HG02588 (cell line): ENCODE results near the gene SCAI.
"Not testable (repeated sequence)": the region's sequence is repeated elsewhere in the genome, so short reads cannot be mapped to it uniquely, and the experiment has no call there.

Experiments
- ATAC-seq: cut with Tn5 transposase; IDR thresholded peaks from one replicate; pipeline ENCODE4 v1.9.1; 2021; ENCODE audit warnings: mild to moderate bottlenecking, moderate library complexity; ENCODE audit not compliant: unreplicated experiment

SCAI gene

DNA sequence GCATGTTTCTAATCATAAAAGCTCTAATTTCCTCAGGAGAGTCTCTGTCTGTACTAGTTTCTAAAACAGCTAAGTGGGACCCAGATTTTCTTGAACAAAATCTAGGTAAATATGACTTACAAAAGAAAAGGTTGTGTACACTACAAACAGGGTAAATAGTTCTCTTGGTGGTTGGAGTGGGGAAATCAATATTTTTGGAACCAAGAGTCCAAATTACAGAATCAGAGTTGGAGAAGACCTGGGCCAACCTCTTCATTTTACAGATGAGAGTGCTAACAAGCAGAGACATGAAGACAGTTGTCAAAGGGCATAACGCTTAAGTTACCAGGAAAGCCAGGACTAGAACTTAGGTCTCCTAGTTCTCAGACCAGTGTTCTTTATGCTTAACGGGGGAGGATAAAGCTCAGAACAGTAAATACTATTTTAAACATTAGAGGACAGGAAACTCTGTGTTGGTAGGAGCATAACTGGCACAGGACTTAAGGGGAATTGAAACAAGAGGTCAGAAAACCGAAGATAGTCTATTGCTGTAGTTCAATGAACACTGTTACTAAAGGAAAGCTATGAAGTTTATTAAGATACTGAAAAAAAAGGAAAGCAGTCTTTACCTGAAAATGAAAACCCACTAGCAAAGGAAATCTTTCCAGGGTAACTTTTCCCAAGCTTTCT is 193.1 kb downstream of the SCAI start:
- no peak for ATAC-seq

DNA sequence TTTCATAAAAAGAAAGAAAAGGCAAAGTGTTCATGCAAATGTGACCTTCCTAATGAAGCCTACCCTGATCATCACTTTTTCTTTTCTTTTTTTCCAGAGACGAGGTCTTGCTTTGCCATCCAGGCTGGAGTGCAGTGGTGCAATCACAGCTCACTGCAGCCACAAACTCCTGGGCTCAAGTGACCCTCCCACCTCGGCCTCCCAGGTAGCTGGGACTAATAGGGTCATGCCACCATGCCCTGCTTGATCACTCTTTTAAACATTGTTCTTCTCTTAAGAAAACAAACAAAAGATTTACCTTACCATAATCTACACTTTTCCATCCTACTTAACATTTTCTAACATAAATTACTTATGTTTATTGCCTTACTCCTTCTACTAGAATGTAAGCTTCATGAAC is 193.9 kb downstream of the SCAI start:
- no peak for ATAC-seq

DNA sequence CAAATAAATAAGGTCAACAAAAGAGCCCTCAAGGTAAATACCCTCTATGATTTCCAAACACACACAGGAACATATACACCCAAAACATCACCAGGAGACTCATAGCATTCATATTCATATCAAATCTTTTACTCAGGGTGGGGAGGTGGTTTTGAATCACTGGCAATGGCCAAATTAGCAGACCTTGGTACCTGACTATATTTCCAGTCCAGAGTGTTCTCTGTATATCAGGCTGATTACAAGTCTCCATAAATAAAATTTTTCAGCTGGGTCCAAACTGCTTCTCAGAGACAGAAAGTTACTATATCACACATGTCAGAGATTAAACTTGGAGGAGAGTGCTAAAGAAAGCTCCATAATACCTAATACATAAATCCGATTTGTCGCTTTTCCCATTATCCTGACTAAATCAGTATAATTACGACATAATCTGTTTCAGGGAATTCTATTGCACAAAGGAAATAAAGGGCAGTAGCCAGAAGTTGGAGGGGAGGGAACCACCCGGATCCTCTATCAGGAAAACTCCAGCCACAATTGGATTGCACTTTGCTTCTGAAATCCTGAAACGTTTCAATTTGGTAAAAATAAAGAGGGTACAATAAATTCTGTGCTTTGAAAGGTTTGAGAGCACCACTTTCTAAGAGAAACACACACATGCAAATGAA is 195.5 kb downstream of the SCAI start:
- no peak for ATAC-seq

DNA sequence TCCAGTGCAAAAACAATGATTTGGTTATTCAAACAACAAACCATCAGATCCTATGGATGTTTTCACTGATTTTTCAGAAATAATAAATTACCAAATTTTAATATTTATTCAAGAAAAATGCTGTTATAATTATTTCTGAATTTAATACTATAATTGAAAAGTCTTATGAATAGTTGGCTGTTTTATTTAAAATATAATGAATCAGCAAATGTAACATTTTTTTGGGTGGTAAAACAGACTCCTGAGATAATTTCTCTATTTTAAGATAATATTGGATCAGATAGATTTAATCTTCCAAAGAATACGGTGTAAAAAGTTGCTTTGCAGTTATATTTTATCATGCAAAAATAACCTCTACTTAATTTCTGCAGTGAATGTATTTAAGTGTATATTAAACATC is 197.2 kb downstream of the SCAI start:
- ATAC-seq = no peak

DNA sequence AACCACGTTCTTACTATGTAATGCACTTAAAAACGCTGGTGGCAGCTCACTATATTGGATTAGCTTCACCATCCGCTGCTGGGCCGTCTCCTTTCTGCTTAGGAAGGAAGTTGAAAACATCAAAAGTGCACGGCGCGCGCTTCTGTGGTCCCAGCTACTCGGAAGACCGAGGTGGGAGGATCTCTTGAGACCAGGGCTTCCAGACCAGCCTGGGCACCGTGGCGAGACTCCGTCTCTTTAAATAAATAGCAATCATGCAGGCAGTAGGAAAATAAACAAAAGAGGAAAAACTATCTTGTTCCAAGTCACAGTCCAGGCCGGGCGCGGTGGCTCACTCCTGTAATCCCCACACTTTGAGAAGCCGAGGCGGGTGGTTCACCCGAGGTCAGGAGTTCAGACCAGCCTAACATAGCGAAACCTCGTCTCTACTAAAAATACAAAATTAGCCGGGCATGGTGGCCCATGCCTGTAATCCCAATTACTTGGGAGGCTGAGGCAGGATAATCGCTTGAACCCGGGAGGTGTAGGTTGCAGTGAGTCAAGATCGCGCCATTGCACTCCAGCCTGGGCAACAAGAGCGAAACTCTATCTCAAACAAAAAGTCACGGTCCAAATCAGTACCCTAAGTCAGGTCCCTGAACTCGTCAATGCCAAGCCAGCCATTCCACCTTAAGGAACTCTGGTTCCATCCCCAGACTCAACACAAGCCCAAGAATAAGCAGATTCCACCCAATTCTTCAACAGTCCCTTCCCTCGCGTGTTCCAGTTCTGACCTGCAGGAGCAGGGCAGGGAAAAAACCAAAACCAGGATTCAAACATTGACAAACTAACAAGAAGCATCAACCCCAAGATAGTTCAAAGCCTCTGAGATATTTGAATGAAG is 201.4 kb downstream of the SCAI start:
- peak; percentile 16 for ATAC-seq

DNA sequence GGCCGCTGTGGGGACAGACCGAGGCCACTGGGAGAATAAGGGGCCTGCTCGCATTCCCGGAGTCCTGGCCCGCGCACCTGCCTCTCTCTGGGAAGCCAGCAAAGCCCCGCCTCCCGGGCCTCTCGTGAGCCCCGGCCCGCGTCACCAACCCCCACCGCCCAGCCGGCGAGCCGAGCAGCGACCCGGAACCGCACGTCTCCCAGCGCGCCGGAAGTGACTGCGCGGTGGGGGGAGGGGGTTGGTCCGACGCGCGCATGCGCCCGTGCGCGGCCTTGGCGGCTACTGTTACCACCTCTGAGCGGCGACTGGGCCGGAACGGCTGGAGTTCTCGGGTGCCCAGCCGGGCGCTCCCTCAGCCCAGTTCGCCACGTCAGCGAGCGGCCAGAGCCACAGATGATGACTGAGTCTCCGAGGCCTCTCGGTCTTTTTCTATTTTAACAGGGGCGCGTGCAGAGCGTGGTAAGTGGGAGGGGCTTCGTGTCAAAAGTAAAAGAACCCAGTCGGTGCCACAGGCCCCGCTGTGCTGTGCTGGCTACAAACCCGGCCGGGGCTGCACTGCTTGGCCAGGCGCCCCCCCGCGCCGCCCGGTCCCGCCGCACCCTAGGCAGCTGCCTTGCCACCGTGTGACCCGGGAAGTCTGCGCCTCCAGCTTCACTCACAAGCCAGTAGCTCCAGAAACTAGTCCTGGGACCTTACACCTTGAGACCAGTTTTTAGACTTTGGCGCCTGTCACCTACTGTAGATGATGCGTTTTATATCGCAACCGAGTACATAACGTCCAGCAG is 202.2 kb downstream of the SCAI start, which contains the start of gene GOLGA1:
TSS of gene GOLGA1 (minus strand) at position 190 of the 785 bp plus-strand sequence. CDS start 2,372 bp downstream, outside the sequence.
- peak; percentile 84 for ATAC-seq

DNA sequence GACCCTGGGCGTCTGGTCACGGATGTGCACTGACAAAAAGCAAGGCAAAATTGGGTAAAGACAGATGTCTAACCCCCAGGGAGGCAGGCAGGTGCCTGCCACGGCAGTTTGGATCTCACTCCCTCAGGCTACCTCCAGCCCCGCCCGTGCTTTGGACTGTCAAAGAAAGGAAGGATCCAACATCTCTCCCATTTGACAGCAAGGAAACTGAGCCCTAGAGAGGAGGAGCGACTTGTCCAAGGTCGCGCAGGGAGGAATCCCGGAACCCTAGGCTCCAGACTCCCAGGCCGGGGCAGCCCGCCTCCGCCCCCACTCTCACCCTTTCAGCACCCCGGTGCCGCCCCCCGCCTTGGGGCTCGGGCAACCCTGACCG is 202.8 kb downstream of the SCAI start:
- ATAC-seq = peak; percentile 29

DNA sequence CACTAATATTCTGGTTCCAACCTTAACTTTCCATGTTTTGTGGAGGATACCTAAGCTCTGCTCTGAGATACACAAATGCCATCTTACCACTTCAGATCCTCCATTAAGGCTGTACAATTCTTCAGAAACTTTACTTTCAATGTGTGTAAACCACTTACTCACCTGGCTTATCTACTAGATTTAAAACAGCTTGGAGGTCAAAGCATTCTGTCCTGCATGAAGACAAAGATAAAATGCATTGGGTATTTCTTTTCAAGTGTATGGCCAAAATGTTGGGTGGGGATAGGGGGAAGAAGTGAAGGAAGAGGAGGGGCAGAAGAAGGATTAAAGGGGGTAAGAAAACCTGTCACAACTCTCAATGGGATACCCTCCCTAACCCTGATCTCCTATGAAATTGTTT is 203.4 kb downstream of the SCAI start:
- ATAC-seq = no peak

DNA sequence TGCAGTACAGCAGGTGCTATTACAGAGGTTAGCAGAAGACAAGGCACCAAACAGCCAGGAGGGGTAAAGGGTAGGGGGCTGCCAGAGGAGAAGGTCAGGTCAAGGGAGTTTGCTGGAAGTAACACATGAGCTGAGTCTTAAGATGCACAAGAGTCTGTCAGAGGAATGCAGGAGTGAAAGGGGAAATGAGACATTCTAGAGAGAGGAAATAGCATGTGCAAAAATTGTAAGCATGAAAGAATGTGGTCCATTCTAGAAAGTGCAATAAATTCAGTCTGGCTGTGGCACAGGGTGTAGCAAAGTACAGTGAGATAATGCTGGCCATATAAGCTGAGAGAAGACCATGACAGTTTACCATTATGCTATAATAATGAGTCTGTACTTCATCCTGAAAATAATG is 209.0 kb downstream of the SCAI start:
- ATAC-seq = no peak

DNA sequence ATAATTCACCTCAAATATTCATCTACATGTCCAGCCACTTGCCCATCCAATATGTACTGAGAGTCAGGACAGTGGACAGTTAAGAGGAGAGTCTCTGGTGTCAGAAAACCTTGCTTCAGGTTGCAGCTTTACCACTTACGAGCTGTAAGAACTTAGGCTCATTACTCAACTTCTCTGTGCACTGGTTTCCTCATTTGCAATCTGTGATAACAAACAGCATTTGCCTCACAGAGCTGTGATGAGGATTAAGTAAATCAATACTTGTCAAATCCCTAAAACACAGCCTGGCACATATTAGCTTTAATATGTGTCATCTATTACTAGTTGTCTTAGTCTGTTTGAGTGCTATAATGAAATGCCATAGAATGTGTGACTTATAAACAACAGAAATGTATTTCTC is 211.0 kb downstream of the SCAI start:
- ATAC-seq = no peak

DNA sequence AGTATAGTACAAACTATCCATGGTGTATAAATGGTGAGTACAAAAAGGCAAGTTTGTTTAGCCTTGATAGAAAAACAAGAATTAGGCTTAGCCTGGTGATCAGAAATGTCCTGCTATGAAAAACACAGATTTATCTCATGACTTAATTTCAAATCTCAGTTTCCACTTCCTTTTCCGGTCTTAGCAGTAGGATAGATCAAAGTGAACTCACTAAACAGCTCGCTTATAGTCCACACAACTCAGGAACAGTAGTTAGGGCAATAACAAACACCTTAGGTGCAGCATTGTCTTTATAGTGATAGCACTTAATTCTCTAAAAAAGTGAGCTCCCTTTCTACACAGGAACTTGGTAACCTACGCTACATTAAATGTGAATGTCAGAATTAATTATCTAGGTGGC is 213.9 kb downstream of the SCAI start:
- ATAC-seq = no peak

DNA sequence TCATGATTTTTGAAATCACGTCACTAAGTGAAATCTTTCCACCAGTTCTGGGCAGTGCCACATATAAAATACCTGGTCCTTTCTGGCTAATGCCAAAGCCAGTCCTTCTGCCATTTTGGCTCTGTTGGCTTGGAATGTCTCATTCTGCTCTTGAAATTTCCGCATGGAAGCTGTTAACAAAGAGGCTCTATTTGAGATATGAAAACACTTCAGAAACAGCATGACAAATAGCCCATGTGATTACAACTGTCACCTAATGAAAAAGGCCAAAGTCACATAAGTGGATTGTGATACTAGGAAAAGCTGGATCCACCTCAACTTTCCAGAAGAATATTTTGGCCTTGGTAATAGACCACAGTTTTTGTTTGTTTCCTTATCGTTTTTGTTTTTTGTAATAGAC is 215.2 kb downstream of the SCAI start:
- no peak for ATAC-seq

DNA sequence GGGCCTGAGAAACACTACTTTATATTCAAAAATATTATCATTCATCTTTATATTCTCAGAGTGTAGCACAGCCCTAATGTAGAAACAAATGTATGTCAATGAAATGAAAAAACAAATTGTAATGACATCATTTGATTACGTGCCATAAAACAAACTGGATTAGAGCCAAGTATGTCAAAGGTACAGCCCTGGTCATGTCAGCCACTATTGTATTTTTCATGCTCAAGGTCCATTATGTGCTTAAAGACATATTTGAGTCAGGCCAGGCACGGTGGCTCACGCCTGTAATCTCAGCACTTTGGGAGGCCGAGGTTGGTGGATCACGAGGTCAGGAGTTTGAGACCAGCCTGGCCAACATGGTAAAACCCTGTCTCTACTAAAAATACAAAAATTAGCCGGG is 222.9 kb downstream of the SCAI start:
- not testable (repeated sequence) for ATAC-seq

DNA sequence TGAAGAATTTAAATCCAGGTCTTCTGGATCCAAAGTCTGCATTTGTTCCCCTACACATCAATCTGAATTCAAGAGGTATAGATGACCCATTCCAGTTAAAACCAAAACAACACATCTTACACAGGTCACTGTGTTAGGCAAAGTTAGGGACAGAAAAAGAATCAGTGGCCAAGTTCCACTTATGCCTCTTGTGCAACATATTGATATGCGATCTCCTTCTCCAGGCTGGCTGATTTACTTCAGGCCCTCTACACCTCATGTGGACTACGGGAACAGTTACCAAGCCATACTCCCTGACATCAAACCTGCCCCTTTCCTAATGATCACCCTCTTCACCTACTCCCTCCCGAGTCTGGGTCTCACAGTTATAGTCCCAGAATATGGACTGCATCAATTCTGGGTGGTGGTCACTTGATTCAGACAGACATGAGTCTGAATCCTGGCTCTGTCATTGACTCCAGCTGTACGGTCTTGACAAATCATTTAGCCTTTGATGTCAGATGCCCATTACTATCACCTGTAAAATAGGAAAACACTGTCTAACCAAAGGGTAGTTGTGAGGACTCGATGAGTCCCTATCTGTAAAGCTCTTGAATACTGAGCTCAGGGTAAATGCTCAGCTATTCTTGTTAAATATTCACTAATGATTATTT is 228.4 kb downstream of the SCAI start:
- ATAC-seq = no peak

DNA sequence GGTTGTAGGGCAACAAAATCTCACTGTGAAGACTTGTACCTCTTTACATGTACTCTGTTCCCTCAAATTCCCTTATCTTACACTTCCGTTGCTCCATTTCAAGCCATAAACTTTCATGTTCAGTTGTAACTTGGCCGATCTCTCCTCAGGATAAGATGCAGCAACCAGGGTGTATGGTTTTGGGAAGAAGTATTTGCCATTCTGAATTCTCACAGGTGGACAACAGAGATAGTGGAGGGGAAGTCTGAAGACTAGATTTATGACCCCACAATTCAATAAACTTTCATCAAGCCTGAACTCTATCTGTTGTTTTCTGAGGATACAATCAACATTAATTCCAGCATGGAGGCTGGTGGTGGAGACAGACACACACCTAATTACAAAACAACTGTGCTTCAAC is 229.9 kb downstream of the SCAI start:
- ATAC-seq = no peak

DNA sequence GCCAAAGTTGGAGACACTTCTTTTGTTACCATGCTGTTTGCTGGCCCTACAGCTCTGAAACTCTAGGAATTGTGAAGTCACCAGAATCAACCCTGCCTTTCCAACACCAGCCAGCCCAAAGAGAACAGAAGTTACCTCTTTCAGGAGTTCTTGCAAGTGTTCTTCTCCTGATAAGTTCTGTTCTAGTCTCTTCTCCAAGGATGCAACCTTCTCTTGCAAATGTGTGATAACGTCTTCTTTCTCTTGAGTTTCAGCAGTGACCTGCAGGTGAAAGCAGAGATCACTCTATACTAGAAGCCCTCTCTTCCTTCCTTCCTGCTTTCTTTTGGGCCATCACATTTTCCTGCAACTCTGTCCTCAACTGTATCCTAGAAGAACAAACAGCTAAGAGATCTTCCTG is 231.6 kb downstream of the SCAI start:
- no peak for ATAC-seq

DNA sequence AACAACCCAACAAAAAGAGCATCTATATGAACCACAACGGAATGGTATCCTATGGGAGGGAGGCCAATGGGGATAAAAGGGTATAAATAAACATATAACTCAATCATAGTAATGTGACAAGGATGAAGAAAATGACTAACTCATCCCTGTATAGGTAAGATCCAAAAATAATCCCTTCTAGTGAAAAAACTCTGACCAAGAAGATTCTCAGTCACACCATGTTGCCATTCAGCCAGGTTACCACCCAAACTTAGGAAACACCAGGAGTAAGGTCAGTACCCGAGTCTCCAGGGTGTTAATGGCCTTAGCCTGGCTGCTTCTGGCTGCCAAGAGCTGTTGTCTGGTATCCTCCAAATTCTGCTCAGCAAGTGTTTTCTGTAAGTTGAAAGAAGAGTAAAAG is 235.2 kb downstream of the SCAI start:
- no peak for ATAC-seq

DNA sequence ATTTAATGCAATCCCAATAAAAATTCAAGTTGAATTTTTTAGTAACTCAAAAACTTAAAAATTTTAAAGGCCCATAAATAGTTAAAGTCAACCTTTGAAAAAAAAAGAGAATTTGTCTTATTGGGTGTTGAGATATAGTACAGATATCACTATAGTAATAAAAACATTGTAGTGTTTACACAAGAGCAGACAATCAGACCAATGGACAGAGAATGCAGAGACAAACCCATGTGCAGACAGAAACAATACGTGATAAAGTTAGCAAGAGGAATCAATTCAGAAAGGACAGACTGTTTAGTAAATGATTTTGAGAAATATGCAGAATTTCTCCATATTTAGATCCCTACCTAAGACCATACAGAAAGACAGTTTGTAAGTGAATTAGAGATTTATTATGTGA is 236.4 kb downstream of the SCAI start:
- no peak for ATAC-seq

DNA sequence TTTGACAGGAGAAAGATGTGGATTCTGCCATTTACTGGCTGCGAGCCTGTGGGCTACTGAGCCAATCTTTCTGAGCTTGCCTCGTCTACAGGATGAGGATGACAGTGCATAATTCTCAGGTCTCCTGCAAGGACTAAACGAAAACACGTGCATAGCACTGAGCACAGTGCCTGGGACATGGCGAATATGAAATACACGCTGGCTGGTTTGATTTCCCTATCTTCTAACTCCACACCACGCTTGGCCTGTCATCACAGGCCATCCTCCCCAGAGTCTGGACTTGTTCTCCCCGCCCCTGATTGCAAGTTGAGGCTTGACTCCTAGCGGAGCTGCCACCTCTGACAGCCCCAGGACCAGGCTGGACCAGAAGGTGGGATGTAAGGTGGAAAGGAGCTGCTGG is 243.5 kb downstream of the SCAI start:
- ATAC-seq = no peak
